Lung (tissue), 12 donors: ENCODE data around the gene CEP290. TPM values are rescaled to one million over a fixed set of nuclear protein-coding genes. Genes with fewer than 3 reads are reported as not detected.

ENCODE experiments used
- ATAC-seq: fragments of 200-7000 bp; cut with Tn5 transposase; one replicate; pipeline ENCODE4 v1.9.1; 2020; ENCODE audit warnings: moderate number of reproducible peaks; ENCODE audit not compliant: insufficient read depth, low FRiP score
- DNase-seq, 3 donors: peaks; one replicate each; pipeline ENCODE4 v3.0.0-alpha.2; 2013 to 2017
- H3K27ac ChIP-seq, 2 donors: one replicate each; pipeline ENCODE4 v1.5.1; 2013; ENCODE audit warnings: mild to moderate bottlenecking in 2 of 2, moderate library complexity in 2 of 2, control low read depth in 1 of 2, inconsistent platforms in 1 of 2, low read depth in 1 of 2, low read length in 1 of 2
- H3K27me3 ChIP-seq, 3 donors: one replicate each; pipeline ENCODE4 v1.5.1; 2013; ENCODE audit warnings: low read length in 2 of 3; ENCODE audit not compliant: control insufficient read depth in 3 of 3, insufficient read depth in 3 of 3
- H3K36me3 ChIP-seq, 4 donors: one replicate each; pipeline ENCODE4 v1.5.1; 2013; ENCODE audit warnings: low read length in 4 of 4, mild to moderate bottlenecking in 1 of 4, moderate library complexity in 1 of 4; ENCODE audit not compliant: control insufficient read depth in 4 of 4, insufficient read depth in 4 of 4
- H3K4me1 ChIP-seq, 5 donors: one replicate each; pipeline ENCODE4 v1.5.1; 2013; ENCODE audit warnings: low read length in 5 of 5, mild to moderate bottlenecking in 2 of 5, moderate library complexity in 1 of 5; ENCODE audit not compliant: control insufficient read depth in 5 of 5, insufficient read depth in 5 of 5
- H3K4me3 ChIP-seq: one replicate; pipeline ENCODE4 v1.5.1; 2013; ENCODE audit warnings: mild to moderate bottlenecking, control low read depth, moderate library complexity
- H3K9ac ChIP-seq, 2 donors: one replicate each; pipeline ENCODE4 v1.5.1; 2013; ENCODE audit warnings: low read length in 2 of 2, control low read depth in 1 of 2; ENCODE audit not compliant: insufficient read depth in 1 of 2
- H3K9me3 ChIP-seq, 4 donors: one replicate each; pipeline ENCODE4 v1.5.1; 2013; ENCODE audit warnings: low read length in 3 of 4, mild to moderate bottlenecking in 1 of 4, moderate library complexity in 1 of 4; ENCODE audit not compliant: control insufficient read depth in 4 of 4, insufficient read depth in 3 of 4
- WGBS, 2 donors: extraction: QIAGEN DNeasy Blood & Tissue Kit; methylation state at CpG; one replicate each; pipeline ENCODE4 v1.1.7; 2013; 5-methylcytosine and 5-hydroxymethylcytosine counted together
- polyA plus RNA-seq, 2 donors: library from polyadenylated mRNA; stranded (reverse); fragments of 200-250 nt; gene quantifications; one replicate each; pipeline ENCODE4 v1.2.1, GENCODE V29; 2013
- total RNA-seq, 2 donors: library from RNA; depleted of rRNA in 1 of 2; stranded (reverse); fragments of >200 nt in 1 of 2; gene quantifications; one replicate each; pipeline ENCODE4 v1.2.1, GENCODE V29; 2014 to 2021
- TF ChIP-seq, protein P1 (sequence below): IDR thresholded peaks from 2 replicates; pipeline ENCODE4 v1.5.1; 2012; ENCODE audit warnings: mild to moderate bottlenecking; ENCODE audit errors: control extremely low read depth, extremely low read depth
- donor health status: control.
- donor health status: control.
- donor health status: Bipolar disorder and iron deficiency.
- donor health status: healthy.
- donor health status: DM: yes; HTN: yes; CAD: no.

Gene CEP290
- total and polyA plus RNA-seq, 4 donors, result 4.2 to 45.0 (median 10.0) TPM

DNA sequence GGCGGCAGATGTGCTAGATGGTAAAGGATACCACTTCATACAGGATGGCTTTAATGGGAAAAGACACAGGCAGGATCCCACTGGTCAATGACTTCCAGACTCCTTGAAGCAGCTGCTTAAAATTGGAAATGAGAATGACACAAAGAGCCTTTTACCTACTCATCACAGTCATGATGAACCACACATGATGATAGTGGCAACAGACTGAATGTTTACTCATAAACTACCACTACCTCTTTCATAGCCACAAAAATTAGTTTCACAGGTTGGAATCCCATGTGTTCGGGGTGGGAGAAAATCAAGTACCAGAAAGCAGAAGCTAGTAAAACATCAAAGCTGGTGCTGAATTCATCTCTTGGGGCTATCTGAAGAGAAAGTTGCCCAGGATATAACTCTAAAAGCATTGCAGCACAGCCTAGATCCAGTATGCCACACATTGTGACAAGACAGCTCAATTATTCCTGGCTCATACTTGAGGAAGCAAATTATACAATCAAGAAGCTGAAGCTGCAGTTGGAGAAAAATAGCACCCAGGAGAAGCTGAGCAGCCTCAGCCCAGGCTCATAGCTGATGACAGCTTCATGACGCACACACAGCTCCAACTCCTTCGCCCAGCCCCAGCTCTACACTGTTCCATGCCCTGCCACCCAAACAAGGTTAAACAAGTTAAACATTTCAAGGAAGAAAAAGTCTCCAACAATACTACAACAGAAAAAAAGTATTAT is 83.7 kb downstream of the CEP290 start:
- no peak for ATAC-seq
- peak overlapping the region in 1 of 2 donors; percentile 70 for H3K27ac ChIP-seq
- peaks cover 0 to 28% (median 15%) of the 10 kb centered on the region in 4 donors for H3K36me3 ChIP-seq
- H3K9me3 ChIP-seq, result no peaks in the 10 kb centered on the region
- no peak overlapping the region for H3K9ac ChIP-seq
- H3K4me3 ChIP-seq, result no peak overlapping the region
- 94 to 98% methylated on average over 4 of the region's 4 CpGs for WGBS, 2 donors
- TF ChIP-seq, protein P1, sequence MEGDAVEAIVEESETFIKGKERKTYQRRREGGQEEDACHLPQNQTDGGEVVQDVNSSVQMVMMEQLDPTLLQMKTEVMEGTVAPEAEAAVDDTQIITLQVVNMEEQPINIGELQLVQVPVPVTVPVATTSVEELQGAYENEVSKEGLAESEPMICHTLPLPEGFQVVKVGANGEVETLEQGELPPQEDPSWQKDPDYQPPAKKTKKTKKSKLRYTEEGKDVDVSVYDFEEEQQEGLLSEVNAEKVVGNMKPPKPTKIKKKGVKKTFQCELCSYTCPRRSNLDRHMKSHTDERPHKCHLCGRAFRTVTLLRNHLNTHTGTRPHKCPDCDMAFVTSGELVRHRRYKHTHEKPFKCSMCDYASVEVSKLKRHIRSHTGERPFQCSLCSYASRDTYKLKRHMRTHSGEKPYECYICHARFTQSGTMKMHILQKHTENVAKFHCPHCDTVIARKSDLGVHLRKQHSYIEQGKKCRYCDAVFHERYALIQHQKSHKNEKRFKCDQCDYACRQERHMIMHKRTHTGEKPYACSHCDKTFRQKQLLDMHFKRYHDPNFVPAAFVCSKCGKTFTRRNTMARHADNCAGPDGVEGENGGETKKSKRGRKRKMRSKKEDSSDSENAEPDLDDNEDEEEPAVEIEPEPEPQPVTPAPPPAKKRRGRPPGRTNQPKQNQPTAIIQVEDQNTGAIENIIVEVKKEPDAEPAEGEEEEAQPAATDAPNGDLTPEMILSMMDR, result no peak
- no peaks in the 10 kb centered on the region for H3K27me3 ChIP-seq
- DNase-seq, result no peak
- H3K4me1 ChIP-seq, result peaks cover 0 to 6% (median 0%) of the 10 kb centered on the region in 5 donors

DNA sequence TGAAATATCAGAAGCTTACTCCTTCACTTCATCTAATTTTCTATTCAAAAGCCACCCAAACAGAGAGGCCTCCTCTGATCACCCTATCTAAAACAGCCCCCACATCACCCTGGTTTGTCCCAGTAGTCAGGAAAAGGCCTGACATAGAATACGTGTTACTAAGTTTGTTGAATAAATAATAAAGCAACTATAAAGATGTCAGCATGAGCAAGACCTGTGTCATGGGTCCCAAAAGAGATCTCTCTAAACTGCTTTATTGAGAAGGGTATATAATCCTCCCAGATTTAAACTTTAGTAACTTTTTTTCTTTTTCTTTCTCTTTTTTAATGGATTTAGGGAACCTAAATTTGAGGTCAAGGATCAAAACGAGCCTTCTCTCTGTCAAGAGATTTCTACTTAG is 85.3 kb downstream of the CEP290 start:
- ATAC-seq (no peak), DNase-seq (no peak)
- H3K27me3 ChIP-seq, result no peaks in the 10 kb centered on the region
- TF ChIP-seq, protein P1, result no peak
- no peak overlapping the region for H3K9ac ChIP-seq
- H3K4me1 ChIP-seq, result peaks cover 0 to 6% (median 0%) of the 10 kb centered on the region in 5 donors
- WGBS, 2 donors, result 86 to 93% methylated on average over 2 of the region's 2 CpGs
- no peak overlapping the region for H3K4me3 ChIP-seq
- no peak overlapping the region for H3K27ac ChIP-seq
- H3K9me3 ChIP-seq, result no peaks in the 10 kb centered on the region
- peaks cover under 1 to 32% (median 12%) of the 10 kb centered on the region in 4 donors for H3K36me3 ChIP-seq

DNA sequence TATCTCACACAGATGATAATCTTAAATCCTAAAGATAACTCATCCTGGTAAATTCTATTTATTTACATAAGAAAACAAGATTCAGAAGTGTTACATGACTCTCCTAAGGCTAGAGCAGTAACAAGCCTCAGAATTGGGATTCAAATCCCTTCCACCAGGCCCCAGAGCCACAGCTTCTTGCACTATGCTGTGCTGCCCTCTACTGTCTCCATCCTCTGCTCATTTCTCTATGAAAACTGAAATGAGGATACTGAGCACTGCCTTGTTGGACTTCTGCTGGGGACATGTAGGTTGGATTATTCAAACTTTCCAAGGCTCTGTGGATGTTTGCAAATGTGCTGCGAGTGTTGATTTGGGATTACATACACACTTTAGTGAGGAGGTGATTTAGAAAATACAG is 89.2 kb downstream of the CEP290 start:
- peaks cover 0 to 5% (median 0%) of the 10 kb centered on the region in 5 donors for H3K4me1 ChIP-seq
- 95 to 96% methylated on average over 1 of the region's 1 CpG for WGBS, 2 donors
- DNase-seq, result peak in 2 of 3 donors; percentile 28 to 41

More for the DNA sequence above, 89.2 kb downstream of the CEP290 start:
- no peak overlapping the region for H3K4me3 ChIP-seq
- no peaks in the 10 kb centered on the region for H3K27me3 ChIP-seq
- peaks cover 4 to 30% (median 9%) of the 10 kb centered on the region in 4 donors for H3K36me3 ChIP-seq
- ATAC-seq, result no peak
- H3K27ac ChIP-seq, result no peak overlapping the region
- H3K9ac ChIP-seq, result no peak overlapping the region
- no peaks in the 10 kb centered on the region for H3K9me3 ChIP-seq
- TF ChIP-seq, protein P1, result no peak
